Body of pancreas (tissue), 4 donors: ENCODE data around the gene PARP1.

ENCODE experiments used
- POLR2A ChIP-seq, 3 donors: fragments of 450-650 bp; IDR thresholded peaks; one replicate each; pipeline ENCODE4 v1.6.1; 2016; ENCODE audit warnings: antibody characterized with exemption in 3 of 3, mild to moderate bottlenecking in 2 of 3
- TF ChIP-seq, protein P1 (sequence below), 7 experiments: fragments of 450-650 bp in 4 of 7; fragments of 200-600 bp in 3 of 7; sonication (generic) in 3 of 7; IDR thresholded peaks; one replicate each; pipeline ENCODE4 v1.5.1; 2016 to 2019; ENCODE audit warnings: antibody characterized with exemption in 7 of 7

DNA sequence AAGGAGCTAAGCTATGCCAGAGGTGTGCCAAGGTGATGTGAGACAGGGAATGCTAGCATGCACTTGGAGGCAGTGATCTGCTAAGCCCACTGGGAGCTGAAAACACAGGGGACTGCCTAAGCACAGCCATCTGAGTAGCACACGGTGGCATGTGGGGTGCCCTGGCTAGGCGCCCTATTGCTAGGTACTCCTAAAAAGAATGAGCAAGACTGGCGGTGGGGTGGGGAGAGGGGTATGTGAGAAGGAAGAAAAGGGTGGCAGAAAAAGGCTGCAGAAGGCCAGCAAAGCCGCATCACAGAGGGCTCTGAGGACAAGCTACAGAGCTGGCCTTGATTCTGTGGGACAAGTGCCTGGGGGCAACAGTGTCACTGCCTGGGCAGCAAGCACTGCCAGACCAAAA, 23.9 kb downstream of the PARP1 start:
- TF ChIP-seq, protein P1, sequence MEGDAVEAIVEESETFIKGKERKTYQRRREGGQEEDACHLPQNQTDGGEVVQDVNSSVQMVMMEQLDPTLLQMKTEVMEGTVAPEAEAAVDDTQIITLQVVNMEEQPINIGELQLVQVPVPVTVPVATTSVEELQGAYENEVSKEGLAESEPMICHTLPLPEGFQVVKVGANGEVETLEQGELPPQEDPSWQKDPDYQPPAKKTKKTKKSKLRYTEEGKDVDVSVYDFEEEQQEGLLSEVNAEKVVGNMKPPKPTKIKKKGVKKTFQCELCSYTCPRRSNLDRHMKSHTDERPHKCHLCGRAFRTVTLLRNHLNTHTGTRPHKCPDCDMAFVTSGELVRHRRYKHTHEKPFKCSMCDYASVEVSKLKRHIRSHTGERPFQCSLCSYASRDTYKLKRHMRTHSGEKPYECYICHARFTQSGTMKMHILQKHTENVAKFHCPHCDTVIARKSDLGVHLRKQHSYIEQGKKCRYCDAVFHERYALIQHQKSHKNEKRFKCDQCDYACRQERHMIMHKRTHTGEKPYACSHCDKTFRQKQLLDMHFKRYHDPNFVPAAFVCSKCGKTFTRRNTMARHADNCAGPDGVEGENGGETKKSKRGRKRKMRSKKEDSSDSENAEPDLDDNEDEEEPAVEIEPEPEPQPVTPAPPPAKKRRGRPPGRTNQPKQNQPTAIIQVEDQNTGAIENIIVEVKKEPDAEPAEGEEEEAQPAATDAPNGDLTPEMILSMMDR (IDR thresholded peaks at IDR 0.05), result no peak
- TF ChIP-seq POLR2A (IDR thresholded peaks at IDR 0.05), result no peak
